Measurements from ENCODE around the gene TNFRSF6B.

TNFRSF6B gene

GRCh38 chr20:63695424-63696305 is 787 bp upstream of the TNFRSF6B start:
- DNase-seq (ENCODE audit: extremely low read depth in 1 of 2, low read depth in 1 of 2), result no peak

GRCh38 chr20:63696306-63696627 is 185 bp upstream of the TNFRSF6B start:
- no peak for DNase-seq (ENCODE audit: extremely low read depth in 1 of 2, low read depth in 1 of 2)

- no peak for DNase-seq (ENCODE audit: extremely low read depth in 1 of 2, low read depth in 1 of 2)
Observed at GRCh38 chr20:63697357-63697867, 960 bp downstream of the TNFRSF6B start.

GRCh38 chr20:63697868-63698545 is 1.6 kb downstream of the TNFRSF6B start:
- no peak for DNase-seq (ENCODE audit: extremely low read depth in 1 of 2, low read depth in 1 of 2)

- no peak for DNase-seq (ENCODE audit: extremely low read depth in 1 of 2, low read depth in 1 of 2)
Observed at GRCh38 chr20:63698739-63699465, 2.5 kb downstream of the TNFRSF6B start.

- DNase-seq (ENCODE audit: extremely low read depth in 1 of 2, low read depth in 1 of 2), result no peak
Observed at GRCh38 chr20:63699466-63700198, 3.2 kb downstream of the TNFRSF6B start.

GRCh38 chr20:63700199-63701050 is 4.0 kb downstream of the TNFRSF6B start:
- no peak for DNase-seq (ENCODE audit: extremely low read depth in 1 of 2, low read depth in 1 of 2)

- DNase-seq (ENCODE audit: extremely low read depth in 1 of 2, low read depth in 1 of 2), result no peak
Observed at GRCh38 chr20:63701051-63701328, 4.5 kb downstream of the TNFRSF6B start.

- DNase-seq (ENCODE audit: extremely low read depth in 1 of 2, low read depth in 1 of 2), result no peak
Observed at GRCh38 chr20:63701329-63702035, 5.0 kb downstream of the TNFRSF6B start.

GRCh38 chr20:63702036-63702665 is 5.7 kb downstream of the TNFRSF6B start:
- no peak for DNase-seq (ENCODE audit: extremely low read depth in 1 of 2, low read depth in 1 of 2)

- DNase-seq (ENCODE audit: extremely low read depth in 1 of 2, low read depth in 1 of 2), result no peak
Observed at GRCh38 chr20:63702751-63703470, 6.5 kb downstream of the TNFRSF6B start.

- no peak for DNase-seq (ENCODE audit: extremely low read depth in 1 of 2, low read depth in 1 of 2)
Observed at GRCh38 chr20:63703471-63703975, 7.1 kb downstream of the TNFRSF6B start.

GRCh38 chr20:63703976-63704748 is 7.7 kb downstream of the TNFRSF6B start:
- DNase-seq (ENCODE audit: extremely low read depth in 1 of 2, low read depth in 1 of 2), result no peak

- no peak for DNase-seq (ENCODE audit: extremely low read depth in 1 of 2, low read depth in 1 of 2)
Observed at GRCh38 chr20:63704749-63705117, 8.3 kb downstream of the TNFRSF6B start.

- no peak for DNase-seq (ENCODE audit: extremely low read depth in 1 of 2, low read depth in 1 of 2)
Observed at GRCh38 chr20:63705232-63706026, 9.0 kb downstream of the TNFRSF6B start.

GRCh38 chr20:63706027-63706695 is 9.7 kb downstream of the TNFRSF6B start:
- no peak for DNase-seq (ENCODE audit: extremely low read depth in 1 of 2, low read depth in 1 of 2)
